ENCODE data around the gene FHIP1B. TPM values are rescaled to one million over a fixed set of nuclear protein-coding genes. Genes with fewer than 3 reads are reported as not detected.

The FHIP1B gene
- total and polyA plus RNA-seq, 2 of the 4 experiments (the other 2 are of a cell fraction) = 5.9 to 30.2 TPM

DNA sequence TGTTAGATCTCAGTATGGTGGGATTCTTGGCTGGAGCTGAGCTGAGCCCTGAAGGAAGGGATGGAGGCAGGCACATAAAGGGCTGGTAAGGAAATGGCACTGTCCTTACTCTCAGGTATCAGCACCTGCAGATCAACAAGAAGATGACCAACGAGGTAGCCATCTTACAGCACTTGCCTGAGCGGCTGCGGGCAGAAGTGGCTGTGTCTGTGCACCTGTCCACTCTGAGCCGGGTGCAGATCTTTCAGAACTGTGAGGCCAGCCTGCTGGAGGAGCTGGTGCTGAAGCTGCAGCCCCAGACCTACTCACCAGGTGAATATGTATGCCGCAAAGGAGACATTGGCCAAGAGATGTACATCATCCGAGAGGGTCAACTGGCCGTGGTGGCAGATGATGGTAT is 6.9 kb upstream of the FHIP1B start:
- H3K79me1 ChIP-seq (ENCODE audit: low read depth in 1 of 2, low read length in 2 of 2) = no peaks in the 10 kb centered on the region
- H4K20me1 ChIP-seq (ENCODE audit: insufficient read depth, low read length) = no peaks in the 10 kb centered on the region
- H3K9me1 ChIP-seq (ENCODE audit: insufficient read depth, low read length) = no peaks in the 10 kb centered on the region
- no peak overlapping the region for H3K18ac ChIP-seq (ENCODE audit: low read depth, low read length)
- H3K9me3 ChIP-seq (ENCODE audit: control insufficient read depth, insufficient read depth, low read length) = no peaks in the 10 kb centered on the region
- dilution Hi-C loops (cut with HindIII; ENCODE audit: low sequenced_read_pairs, unreplicated experiment) = no loop called here
- no peak overlapping the region for H4K5ac ChIP-seq (ENCODE audit: low read depth, low read length)
- H2BK20ac ChIP-seq (ENCODE audit: low read depth, low read length) = no peak overlapping the region
- H3K14ac ChIP-seq (replicated peaks; ENCODE audit: low read depth, low read length) = no peak overlapping the region
- intact Hi-C loops (cut with micrococcal nuclease) = no loop called here
- no peak overlapping the region for H3K9ac ChIP-seq (ENCODE audit: low read depth, low read length)
- H3K4ac ChIP-seq (ENCODE audit: low read depth, low read length) = no peak overlapping the region
- POLR2A ChIA-PET (ENCODE audit: unreplicated experiment) = no interaction called here
- CTCF ChIA-PET = no interaction called here
- no peak overlapping the region for H3K4me3 ChIP-seq (ENCODE audit: insufficient read depth, low read depth, low read length)
- DNase-seq (no peak), ATAC-seq (ENCODE audit: low read depth) (no peak)
- no peak overlapping the region for H4K8ac ChIP-seq (ENCODE audit: low read depth in 2 of 2, low read length in 2 of 2)
- no peak overlapping the region for H3K4me2 ChIP-seq (ENCODE audit: low read depth, low read length)
- H3K4me1 ChIP-seq (ENCODE audit: control insufficient read depth, insufficient read depth, low read length) = no peaks in the 10 kb centered on the region
- no peak overlapping the region for H2BK5ac ChIP-seq (ENCODE audit: low read depth, low read length, poor library complexity, severe bottlenecking)
- no peak overlapping the region for H4K91ac ChIP-seq (ENCODE audit: insufficient read depth, low read depth, low read length)
- peaks cover 29% of the 10 kb centered on the region for H3K27me3 ChIP-seq (ENCODE audit: control insufficient read depth, insufficient read depth, low read length)
- no peak overlapping the region for H2BK15ac ChIP-seq (ENCODE audit: low read depth, low read length)
- no peak overlapping the region for H2AK5ac ChIP-seq (ENCODE audit: low read depth, low read length)
- H2AFZ ChIP-seq (replicated peaks; ENCODE audit: low read length, poor library complexity) = no peak overlapping the region
- H2AK9ac ChIP-seq (replicated peaks; ENCODE audit: low read depth, low read length, poor library complexity) = no peak overlapping the region
- no TSS peak for BruUV-seq (replicated peaks)
- H2BK120ac ChIP-seq (ENCODE audit: low read depth, low read length) = no peak overlapping the region
- H3K56ac ChIP-seq (ENCODE audit: extremely low read depth, insufficient read depth, low read length) = no peak overlapping the region
- no peak overlapping the region for H3K27ac ChIP-seq (ENCODE audit: insufficient read depth, low read length)
- in situ Hi-C loops (cut with MboI; ENCODE audit: low sequenced_read_pairs) = no loop called here
- H3K23ac ChIP-seq (ENCODE audit: low read depth, low read length) = no peak overlapping the region
- TF ChIP-seq CHD1 (IDR thresholded peaks at IDR 0.05; ENCODE audit: low read depth, low read length) (no peak), RAD21 (IDR thresholded peaks at IDR 0.05; ENCODE audit: low read length) (no peak), MAZ (IDR thresholded peaks at IDR 0.05; ENCODE audit: borderline replicate concordance, low read depth, low read length) (no peak), RCOR1 (IDR thresholded peaks at IDR 0.05; ENCODE audit: insufficient replicate concordance, low read length) (no peak)
- WGBS, 2 experiments (ENCODE audit: extremely low coverage in 2 of 2, insufficient read length in 1 of 2) = 90% methylated on average over 2 of the region's 7 CpGs; no CpG with 5 or more reads in 1 of the 2 experiments
- no peaks in the 10 kb centered on the region for H3K36me3 ChIP-seq (ENCODE audit: control insufficient read depth, insufficient read depth, low read length)

Data from IMR-90 (cell line).